NT2/D1 (cell line): Measurements from ENCODE around the gene PIP4K2C.

ENCODE experiments used
- DNase-seq: peaks from one replicate; pipeline ENCODE4 v3.0.0-alpha.2; 2011; ENCODE audit warnings: low read depth, low spot score
- H3K27me3 ChIP-seq: 2 replicates; pipeline ENCODE4 v1.6.0; 2011; ENCODE audit warnings: mild to moderate bottlenecking; ENCODE audit not compliant: insufficient read length, insufficient read depth
- H3K36me3 ChIP-seq: 2 replicates; pipeline ENCODE4 v1.6.1; 2011; ENCODE audit warnings: mild to moderate bottlenecking, low read length, mixed read lengths; ENCODE audit not compliant: insufficient read depth, insufficient read length
- H3K4me1 ChIP-seq: 2 replicates; pipeline ENCODE4 v1.5.1; 2011; ENCODE audit not compliant: insufficient read depth, insufficient read length
- H3K4me3 ChIP-seq: 2 replicates; pipeline ENCODE4 v1.5.1; 2011; ENCODE audit warnings: low read depth; ENCODE audit not compliant: insufficient read length
- H3K9ac ChIP-seq: 2 replicates; pipeline ENCODE4 v1.6.0; 2011; ENCODE audit warnings: low read depth; ENCODE audit not compliant: insufficient read length
- H3K9me3 ChIP-seq: 2 replicates; pipeline ENCODE4 v1.5.1; 2011; ENCODE audit warnings: mild to moderate bottlenecking, low read length; ENCODE audit not compliant: insufficient read depth
- SUZ12 ChIP-seq: IDR thresholded peaks from 2 replicates; pipeline ENCODE4 v1.6.1; 2011; ENCODE audit not compliant: insufficient read length, insufficient read depth; ENCODE audit errors: extremely low read depth
- YY1 ChIP-seq: IDR thresholded peaks from 2 replicates; pipeline ENCODE4 v1.6.1; 2011; ENCODE audit not compliant: insufficient read length, insufficient read depth
- ZNF274 ChIP-seq: IDR thresholded peaks from 2 replicates; pipeline ENCODE4 v1.6.1; 2011; ENCODE audit warnings: mild to moderate bottlenecking, low read depth, low read length

Gene PIP4K2C

DNA sequence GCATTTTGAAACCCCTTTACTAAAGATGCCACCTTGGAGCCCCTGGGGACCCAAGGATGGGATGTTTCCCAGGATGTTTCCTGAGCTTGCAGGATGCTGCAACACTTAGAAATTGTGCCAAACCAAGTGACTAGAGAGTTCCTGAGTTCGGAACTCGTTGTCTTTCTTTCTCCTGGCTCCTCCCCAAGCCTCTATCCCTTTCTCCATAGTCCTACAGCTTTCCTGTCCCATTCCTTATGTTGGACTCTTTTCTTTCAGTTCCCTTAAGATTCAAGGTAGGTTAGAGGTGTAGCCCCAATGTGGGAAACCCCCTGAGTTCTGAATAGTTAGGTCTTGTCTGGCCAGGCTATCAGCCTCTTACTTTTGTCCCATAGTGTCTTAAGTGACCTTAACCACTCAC lies 42.5 kb upstream of the PIP4K2C start:
- DNase-seq = no peak
- H3K4me1 ChIP-seq = peaks cover 12% of the 10 kb centered on the region
- H3K9me3 ChIP-seq = no peaks in the 10 kb centered on the region
- peaks cover 16% of the 10 kb centered on the region for H3K36me3 ChIP-seq
- TF ChIP-seq YY1 (no peak), ZNF274 (no peak), SUZ12 (no peak)
- H3K4me3 ChIP-seq = no peak overlapping the region
- H3K9ac ChIP-seq = no peak overlapping the region
- H3K27me3 ChIP-seq = peaks cover 42% of the 10 kb centered on the region

GRCh38 chr12:57549203-57549908 lies 41.6 kb upstream of the PIP4K2C start:
- TF ChIP-seq YY1 (no peak), SUZ12 (no peak), ZNF274 (no peak)
- Histone ChIP-seq H3K27me3 (peaks cover 42% of the 10 kb centered on the region), H3K9ac (peak overlapping the region; percentile 23), H3K4me1 (peaks cover 12% of the 10 kb centered on the region), H3K4me3 (peak overlapping the region; percentile 76), H3K36me3 (peaks cover 16% of the 10 kb centered on the region), H3K9me3 (no peaks in the 10 kb centered on the region)
- no peak for DNase-seq

GRCh38 chr12:57549909-57550640 lies 40.9 kb upstream of the PIP4K2C start, which contains the start of gene KIF5A:
Gene KIF5A (plus strand): TSS chr12:57550044. CDS start chr12:57550272, 228 bp downstream.
- Histone ChIP-seq H3K4me1 (peaks cover 12% of the 10 kb centered on the region), H3K9ac (peak within 1 kb of the TSS; percentile 73), H3K36me3 (peaks cover 10% of the 10 kb centered on the region), H3K9me3 (no peaks in the 10 kb centered on the region), H3K27me3 (peaks cover 42% of the 10 kb centered on the region), H3K4me3 (peak within 1 kb of the TSS; percentile 76)
- DNase-seq = no peak
- no peak for TF ChIP-seq YY1
- TF ChIP-seq ZNF274 = no peak
- TF ChIP-seq SUZ12 = no peak

DNA sequence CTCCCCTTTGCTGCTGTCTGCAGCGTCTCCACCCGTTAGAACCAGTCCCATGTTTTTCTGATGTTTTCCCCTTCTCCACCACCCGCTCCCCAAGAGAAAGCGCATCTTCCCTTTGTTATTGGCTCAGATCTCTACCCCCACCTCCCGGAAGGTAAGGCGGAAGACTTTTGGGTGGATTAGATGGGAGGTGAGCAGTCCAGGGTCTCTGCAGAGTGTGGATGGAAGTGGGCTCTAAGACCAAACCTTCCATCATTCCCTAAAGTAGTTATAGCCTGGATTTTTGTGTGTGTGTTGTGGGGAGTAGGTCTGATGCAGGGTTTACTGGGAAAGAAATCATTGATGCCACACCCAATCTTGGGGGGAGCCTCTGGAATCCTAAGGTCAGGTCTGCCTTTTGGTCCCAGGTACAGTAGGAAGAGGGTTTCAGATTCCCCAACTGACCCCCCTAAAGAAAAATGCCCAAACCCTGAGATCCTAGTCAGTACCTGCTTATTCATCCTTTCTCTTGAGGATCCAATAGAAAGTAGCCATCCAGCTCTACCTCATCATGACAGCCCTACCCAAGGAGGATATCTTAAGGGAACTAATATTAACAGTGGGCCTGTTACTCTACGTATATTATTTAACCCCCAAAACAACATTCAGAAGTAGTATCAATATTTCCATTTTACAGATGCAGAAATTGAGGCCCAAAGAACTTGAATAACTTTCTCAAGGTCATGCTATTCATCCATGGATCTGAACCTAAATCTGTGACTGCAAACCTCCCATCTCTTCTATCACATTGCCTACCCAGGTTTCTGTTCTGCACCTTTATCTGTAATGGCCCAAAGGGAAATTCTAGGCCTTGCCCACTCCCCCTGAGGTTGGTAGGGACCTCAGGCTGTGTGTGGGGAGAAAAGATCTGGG lies 40.1 kb upstream of the PIP4K2C start:
- H3K4me3 ChIP-seq = peak overlapping the region; percentile 76
- no peaks in the 10 kb centered on the region for H3K9me3 ChIP-seq
- DNase-seq = no peak
- H3K4me1 ChIP-seq = peaks cover 10% of the 10 kb centered on the region
- H3K9ac ChIP-seq = peak overlapping the region; percentile 73
- H3K27me3 ChIP-seq = peaks cover 42% of the 10 kb centered on the region
- peaks cover 2% of the 10 kb centered on the region for H3K36me3 ChIP-seq
- TF ChIP-seq ZNF274 (no peak), YY1 (no peak)

GRCh38 chr12:57551637-57552305 lies 39.2 kb upstream of the PIP4K2C start:
- Histone ChIP-seq H3K27me3 (peaks cover 42% of the 10 kb centered on the region), H3K36me3 (no peaks in the 10 kb centered on the region), H3K9me3 (no peaks in the 10 kb centered on the region), H3K9ac (no peak overlapping the region), H3K4me3 (no peak overlapping the region), H3K4me1 (peaks cover 4% of the 10 kb centered on the region)
- DNase-seq = no peak
- TF ChIP-seq ZNF274 (no peak), SUZ12 (no peak), YY1 (no peak)

DNA sequence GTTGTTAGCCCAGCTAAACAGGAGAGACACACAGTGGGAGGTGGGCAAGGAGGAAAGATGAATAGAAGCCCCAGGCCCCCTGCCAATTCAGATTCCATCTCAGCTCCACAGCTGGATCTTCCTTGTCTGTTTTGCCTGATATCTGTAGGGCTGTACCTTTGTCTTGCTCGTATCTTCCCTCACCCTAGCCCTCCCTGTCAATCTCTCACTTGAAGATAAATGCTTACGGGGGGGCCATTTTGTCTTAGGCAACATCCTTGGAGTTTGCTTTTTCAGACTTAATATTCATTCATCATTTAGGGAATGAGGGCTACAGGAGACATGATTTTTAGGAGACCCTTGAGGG lies 38.7 kb upstream of the PIP4K2C start:
- TF ChIP-seq ZNF274 (no peak), SUZ12 (no peak), YY1 (no peak)
- H3K9ac ChIP-seq = no peak overlapping the region
- peaks cover 41% of the 10 kb centered on the region for H3K27me3 ChIP-seq
- no peaks in the 10 kb centered on the region for H3K36me3 ChIP-seq
- no peak overlapping the region for H3K4me3 ChIP-seq
- peaks cover 4% of the 10 kb centered on the region for H3K4me1 ChIP-seq
- H3K9me3 ChIP-seq = no peaks in the 10 kb centered on the region
- no peak for DNase-seq

DNA sequence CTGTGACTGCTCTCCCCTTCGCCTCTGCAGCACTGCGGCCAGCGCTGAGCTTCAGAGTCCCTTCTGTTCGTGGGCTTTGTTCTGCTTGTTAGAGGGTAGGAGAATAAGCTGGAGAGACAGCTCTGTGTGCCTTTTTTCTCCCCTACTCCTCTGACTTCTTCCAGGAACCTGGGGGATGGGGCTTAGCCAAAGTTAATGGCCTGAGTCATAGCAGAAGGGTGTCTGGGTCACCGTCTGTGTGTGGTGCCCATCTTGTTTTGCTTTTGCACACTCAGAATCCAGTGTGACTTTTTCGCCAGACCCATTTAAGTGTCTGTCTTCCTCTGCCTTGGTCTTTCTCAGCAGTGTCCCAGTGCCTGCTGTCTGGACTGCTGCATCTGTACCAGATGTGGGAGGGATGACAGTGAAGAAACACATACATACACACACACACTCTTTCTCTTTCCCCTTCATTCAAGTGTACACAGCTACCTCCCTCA lies 38.1 kb upstream of the PIP4K2C start:
- TF ChIP-seq ZNF274 = no peak
- no peak for TF ChIP-seq SUZ12

More for the DNA sequence above, 38.1 kb upstream of the PIP4K2C start:
- peaks cover 35% of the 10 kb centered on the region for H3K27me3 ChIP-seq
- no peaks in the 10 kb centered on the region for H3K9me3 ChIP-seq
- DNase-seq = no peak
- H3K4me1 ChIP-seq = peaks cover 4% of the 10 kb centered on the region
- no peaks in the 10 kb centered on the region for H3K36me3 ChIP-seq
- H3K9ac ChIP-seq = no peak overlapping the region
- H3K4me3 ChIP-seq = no peak overlapping the region
